ENCODE measurements around the gene COL4A4.

COL4A4 gene

GRCh38 chr2:227022608-227023007, 141.4 kb downstream of the COL4A4 start:
- Histone ChIP-seq H3K9me3 (ENCODE audit: severe bottlenecking) (no peaks in the 10 kb centered on the region), H3K27me3 (ENCODE audit: insufficient read depth, poor library complexity, severe bottlenecking) (no peaks in the 10 kb centered on the region), H3K27ac (ENCODE audit: poor library complexity, severe bottlenecking) (no peak overlapping the region), H3K36me3 (ENCODE audit: low read depth) (no peaks in the 10 kb centered on the region), H3K4me1 (ENCODE audit: insufficient read depth, poor library complexity, severe bottlenecking) (no peaks in the 10 kb centered on the region), H3K4me3 (ENCODE audit: severe bottlenecking) (no peak overlapping the region)
- TF ChIP-seq, protein P1, sequence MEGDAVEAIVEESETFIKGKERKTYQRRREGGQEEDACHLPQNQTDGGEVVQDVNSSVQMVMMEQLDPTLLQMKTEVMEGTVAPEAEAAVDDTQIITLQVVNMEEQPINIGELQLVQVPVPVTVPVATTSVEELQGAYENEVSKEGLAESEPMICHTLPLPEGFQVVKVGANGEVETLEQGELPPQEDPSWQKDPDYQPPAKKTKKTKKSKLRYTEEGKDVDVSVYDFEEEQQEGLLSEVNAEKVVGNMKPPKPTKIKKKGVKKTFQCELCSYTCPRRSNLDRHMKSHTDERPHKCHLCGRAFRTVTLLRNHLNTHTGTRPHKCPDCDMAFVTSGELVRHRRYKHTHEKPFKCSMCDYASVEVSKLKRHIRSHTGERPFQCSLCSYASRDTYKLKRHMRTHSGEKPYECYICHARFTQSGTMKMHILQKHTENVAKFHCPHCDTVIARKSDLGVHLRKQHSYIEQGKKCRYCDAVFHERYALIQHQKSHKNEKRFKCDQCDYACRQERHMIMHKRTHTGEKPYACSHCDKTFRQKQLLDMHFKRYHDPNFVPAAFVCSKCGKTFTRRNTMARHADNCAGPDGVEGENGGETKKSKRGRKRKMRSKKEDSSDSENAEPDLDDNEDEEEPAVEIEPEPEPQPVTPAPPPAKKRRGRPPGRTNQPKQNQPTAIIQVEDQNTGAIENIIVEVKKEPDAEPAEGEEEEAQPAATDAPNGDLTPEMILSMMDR (IDR thresholded peaks at IDR 0.05; ENCODE audit: poor library complexity, severe bottlenecking): no peak
- DNase-seq (ENCODE audit: low spot score) (no peak), ATAC-seq (ENCODE audit: low read depth) (no peak)

DNA sequence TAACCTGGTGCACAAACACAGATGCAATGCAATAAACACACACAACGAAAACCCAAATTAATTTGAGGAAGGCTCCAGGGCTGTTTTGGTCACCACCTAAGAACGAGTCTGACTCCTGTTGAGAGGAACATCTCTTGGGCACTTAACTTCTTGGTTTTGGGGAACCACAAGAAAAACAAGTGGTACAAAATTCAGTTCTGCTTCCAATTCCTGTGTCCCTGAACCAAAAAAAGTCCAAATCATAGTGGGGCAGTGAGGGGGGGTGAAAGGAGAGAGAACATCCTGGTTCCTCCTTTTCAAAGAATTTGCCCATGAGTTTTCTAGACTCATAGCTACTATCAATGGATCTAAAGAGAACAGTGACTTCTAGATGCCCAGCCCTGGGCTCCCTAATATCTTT, 143.6 kb downstream of the COL4A4 start:
- Histone ChIP-seq H3K36me3 (ENCODE audit: low read depth) (no peaks in the 10 kb centered on the region), H3K27ac (ENCODE audit: poor library complexity, severe bottlenecking) (no peak overlapping the region), H3K27me3 (ENCODE audit: insufficient read depth, poor library complexity, severe bottlenecking) (no peaks in the 10 kb centered on the region), H3K4me3 (ENCODE audit: severe bottlenecking) (no peak overlapping the region), H3K4me1 (ENCODE audit: insufficient read depth, poor library complexity, severe bottlenecking) (no peaks in the 10 kb centered on the region), H3K9me3 (ENCODE audit: severe bottlenecking) (no peaks in the 10 kb centered on the region)
- ATAC-seq (ENCODE audit: low read depth): no peak
- no peak for DNase-seq (ENCODE audit: low spot score)
- TF ChIP-seq, protein P1 (IDR thresholded peaks at IDR 0.05; ENCODE audit: poor library complexity, severe bottlenecking): no peak

DNA sequence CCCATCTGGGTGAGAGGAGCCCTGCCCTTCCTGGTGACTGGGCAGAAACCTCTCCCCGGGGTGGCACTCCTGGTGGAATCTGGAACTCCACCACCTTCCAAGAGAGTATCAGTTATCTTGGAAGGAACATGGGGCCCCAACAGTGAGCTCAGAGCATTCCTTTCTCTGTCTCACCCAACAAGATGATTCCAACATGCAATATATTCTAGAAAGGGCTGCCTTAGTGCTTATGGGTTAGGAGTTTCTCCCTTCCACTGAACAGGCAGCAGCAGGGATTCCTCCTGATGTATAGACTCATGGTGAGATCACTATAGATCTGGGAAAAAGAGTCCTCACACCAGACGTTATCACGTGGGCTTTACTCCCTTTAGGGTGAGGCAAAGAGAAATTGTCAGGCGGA, 147.1 kb downstream of the COL4A4 start:
- Histone ChIP-seq H3K4me3 (ENCODE audit: severe bottlenecking) (no peak overlapping the region), H3K9me3 (ENCODE audit: severe bottlenecking) (no peaks in the 10 kb centered on the region), H3K27ac (ENCODE audit: poor library complexity, severe bottlenecking) (no peak overlapping the region), H3K4me1 (ENCODE audit: insufficient read depth, poor library complexity, severe bottlenecking) (no peaks in the 10 kb centered on the region), H3K27me3 (ENCODE audit: insufficient read depth, poor library complexity, severe bottlenecking) (no peaks in the 10 kb centered on the region), H3K36me3 (ENCODE audit: low read depth) (no peaks in the 10 kb centered on the region)
- TF ChIP-seq, protein P1 (IDR thresholded peaks at IDR 0.05; ENCODE audit: poor library complexity, severe bottlenecking): no peak
- ATAC-seq (ENCODE audit: low read depth): peak; percentile 33; the same call in 1 of the 3 replicates
- no peak for DNase-seq (ENCODE audit: low spot score)

DNA sequence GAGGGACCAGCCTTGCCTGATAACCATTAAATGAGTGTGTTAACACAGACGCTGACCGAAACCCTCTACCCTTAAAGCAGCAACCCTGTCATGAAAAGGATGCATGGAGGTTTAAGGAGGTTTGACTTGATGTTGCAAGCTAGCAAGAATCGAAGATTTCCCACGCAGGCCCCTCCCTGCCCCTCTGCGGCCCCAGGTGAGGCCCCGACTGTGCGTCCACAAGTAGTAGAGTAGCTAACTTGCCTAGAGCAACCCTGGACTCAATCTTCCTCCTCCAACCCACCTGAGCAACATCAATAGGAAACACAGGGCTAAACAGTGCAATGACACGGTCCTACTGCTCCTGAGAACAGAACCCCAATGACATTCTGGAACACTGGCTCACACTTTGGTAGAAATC, 150.1 kb downstream of the COL4A4 start:
- Histone ChIP-seq H3K27ac (ENCODE audit: poor library complexity, severe bottlenecking) (no peak overlapping the region), H3K36me3 (ENCODE audit: low read depth) (no peaks in the 10 kb centered on the region), H3K4me1 (ENCODE audit: insufficient read depth, poor library complexity, severe bottlenecking) (no peaks in the 10 kb centered on the region), H3K9me3 (ENCODE audit: severe bottlenecking) (no peaks in the 10 kb centered on the region), H3K27me3 (ENCODE audit: insufficient read depth, poor library complexity, severe bottlenecking) (no peaks in the 10 kb centered on the region), H3K4me3 (ENCODE audit: severe bottlenecking) (no peak overlapping the region)
- ATAC-seq (ENCODE audit: low read depth): no peak
- TF ChIP-seq, protein P1 (IDR thresholded peaks at IDR 0.05; ENCODE audit: poor library complexity, severe bottlenecking): no peak
- no peak for DNase-seq (ENCODE audit: low spot score)

DNA sequence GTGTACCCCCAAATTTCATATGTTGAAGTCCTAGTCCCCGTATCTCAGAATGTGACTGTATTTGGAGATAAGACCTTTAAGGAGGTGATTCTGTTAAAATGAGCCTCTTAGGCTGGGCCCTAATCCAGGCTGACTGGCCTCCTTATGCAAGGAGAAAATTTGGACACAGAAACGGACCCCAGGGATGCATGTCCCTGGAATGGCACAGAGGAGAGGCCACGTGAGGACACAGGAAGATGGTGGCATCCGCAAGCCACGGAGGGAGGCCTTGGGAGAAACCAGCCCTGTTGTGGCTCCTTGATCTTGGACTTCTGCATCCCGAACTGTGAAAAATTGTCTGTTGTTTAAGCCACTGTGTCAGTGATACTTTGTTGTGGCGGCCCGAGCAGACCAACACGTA, 150.7 kb downstream of the COL4A4 start:
- no peaks in the 10 kb centered on the region for H3K4me1 ChIP-seq (ENCODE audit: insufficient read depth, poor library complexity, severe bottlenecking)
- H3K36me3 ChIP-seq (ENCODE audit: low read depth): no peaks in the 10 kb centered on the region
- no peak overlapping the region for H3K4me3 ChIP-seq (ENCODE audit: severe bottlenecking)
- H3K27ac ChIP-seq (ENCODE audit: poor library complexity, severe bottlenecking): no peak overlapping the region
- H3K27me3 ChIP-seq (ENCODE audit: insufficient read depth, poor library complexity, severe bottlenecking): no peaks in the 10 kb centered on the region
- TF ChIP-seq, protein P1 (IDR thresholded peaks at IDR 0.05; ENCODE audit: poor library complexity, severe bottlenecking): no peak
- H3K9me3 ChIP-seq (ENCODE audit: severe bottlenecking): no peaks in the 10 kb centered on the region
- ATAC-seq (ENCODE audit: low read depth) (no peak), DNase-seq (ENCODE audit: low spot score) (no peak)

Data from RWPE2 (cell line).